COLO668 (cell line): ENCODE measurements around the gene CACNG8.

ENCODE experiments used
- DNase-seq: peaks from one replicate; lab custom pipeline; 2025; ENCODE audit not compliant: unreplicated experiment; lab: John Stamatoyannopoulos, UW

The CACNG8 gene

DNA sequence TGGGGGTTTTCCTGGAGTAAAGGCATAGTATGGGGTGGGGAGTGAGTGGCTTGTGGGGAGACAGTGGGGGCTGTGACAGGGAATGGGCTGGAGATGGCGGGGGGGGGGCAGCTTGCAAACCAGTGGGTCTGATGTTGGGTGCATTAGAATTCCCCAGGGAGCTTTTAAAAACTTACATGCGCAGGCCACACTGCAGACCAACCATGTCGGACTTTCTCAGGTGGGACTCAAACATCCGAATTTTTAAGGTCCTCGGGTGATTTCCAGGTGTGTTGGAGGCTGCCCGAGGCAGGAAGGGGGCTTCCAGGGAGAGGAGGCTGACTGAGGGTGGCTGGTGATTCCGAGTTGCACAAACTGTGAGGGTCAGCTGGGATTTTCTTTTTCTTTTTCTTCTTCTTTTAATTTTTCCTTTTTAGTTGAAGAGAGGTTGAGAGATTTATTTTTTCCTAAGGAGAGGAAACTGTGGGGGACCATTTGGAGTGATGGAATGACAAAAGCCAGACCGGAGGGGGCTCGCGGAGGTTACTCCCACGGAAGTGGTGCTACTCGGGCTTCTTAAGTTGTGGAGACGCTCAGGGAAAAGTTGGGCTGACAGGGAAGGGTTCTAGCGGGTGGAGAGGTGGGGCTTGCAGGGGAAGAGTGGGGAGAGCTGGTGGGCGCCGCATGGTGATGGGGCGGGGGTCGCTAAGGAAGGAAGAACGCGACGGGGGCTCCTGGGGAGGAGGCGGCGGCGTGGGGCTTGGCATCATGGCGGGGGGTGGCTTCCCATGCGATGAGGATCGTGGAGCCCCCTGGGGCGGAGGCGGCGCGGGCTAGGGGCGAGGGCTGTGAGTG lies 997 bp upstream of the CACNG8 start:
- no peak for DNase-seq

DNA sequence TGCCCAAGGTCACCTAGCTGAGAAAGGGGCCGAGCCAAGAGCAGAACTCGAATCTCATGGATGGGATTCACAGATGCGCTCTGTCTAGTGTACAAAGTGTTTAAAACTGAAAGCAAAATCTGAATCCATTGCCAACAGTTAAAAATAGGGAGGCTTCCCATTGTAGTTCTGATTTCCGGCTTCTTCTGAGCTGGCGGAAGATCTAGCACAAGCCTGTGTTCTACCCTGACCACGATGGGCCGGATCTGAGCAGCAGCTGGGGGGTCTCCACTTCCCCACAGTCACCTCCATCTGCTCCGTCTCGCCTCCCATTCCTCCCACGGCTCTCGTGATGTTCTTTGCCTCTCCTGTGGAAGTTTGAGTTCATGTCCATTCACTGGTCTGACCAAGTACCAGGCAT lies 2.4 kb downstream of the CACNG8 start:
- DNase-seq, result no peak

DNA sequence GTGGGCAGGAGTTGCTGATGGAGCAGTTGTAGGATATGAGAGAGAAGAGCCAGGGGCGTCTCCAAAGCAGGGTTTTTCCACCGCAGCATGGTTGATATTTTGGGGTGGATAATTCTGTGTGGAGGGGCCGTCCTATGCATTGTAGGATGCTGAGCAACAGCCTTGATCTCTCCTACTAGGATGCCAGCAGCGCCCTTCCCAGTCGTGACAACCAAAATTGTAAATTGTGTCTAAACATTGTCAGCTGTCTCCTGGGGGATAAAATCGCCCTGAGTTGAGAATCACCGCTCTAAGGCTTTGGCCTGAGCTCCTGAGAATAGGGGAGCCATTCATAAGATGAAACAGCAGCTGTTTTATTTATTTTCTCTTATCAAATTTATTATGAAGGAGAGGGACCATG lies 4.2 kb downstream of the CACNG8 start:
- no peak for DNase-seq

DNA sequence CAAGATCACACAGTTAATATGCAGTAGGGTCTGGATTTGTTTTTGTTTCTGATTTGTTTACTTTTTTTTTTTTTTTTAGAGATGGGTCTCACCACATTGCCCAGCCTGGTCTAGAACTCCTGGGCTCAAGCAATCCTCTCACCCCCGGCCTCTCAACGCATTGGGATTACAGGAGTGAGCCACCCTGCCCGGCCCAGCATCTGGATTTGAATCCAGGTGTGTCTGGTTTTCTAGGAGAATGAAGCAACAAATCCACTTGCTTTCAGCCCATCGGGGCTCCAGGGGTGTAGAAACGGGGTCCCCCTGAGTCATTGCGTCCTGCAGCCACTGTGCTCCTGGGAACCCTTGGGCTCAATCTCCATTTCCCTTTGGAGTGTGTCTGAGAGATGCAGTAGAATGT lies 6.6 kb downstream of the CACNG8 start:
- DNase-seq, result no peak

DNA sequence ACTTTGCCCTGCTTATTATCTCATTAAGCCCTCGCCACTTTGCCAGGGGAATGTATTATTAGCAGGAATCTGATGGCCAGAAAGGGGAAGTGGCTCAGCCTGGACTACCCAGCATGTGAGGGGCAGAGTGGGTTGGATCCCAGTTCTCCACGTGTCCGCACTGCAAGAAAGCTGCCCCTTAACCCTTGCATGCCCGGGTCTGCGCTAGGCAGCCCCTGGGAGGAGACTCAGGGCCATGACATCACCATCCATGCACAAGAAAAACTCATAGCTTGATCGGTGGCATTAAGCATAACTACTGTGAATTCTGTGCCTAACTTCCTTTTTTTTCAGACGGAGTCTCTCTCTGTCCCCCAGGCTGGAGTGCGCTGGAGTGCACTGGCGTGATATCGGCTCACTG lies 8.9 kb downstream of the CACNG8 start:
- DNase-seq, result no peak

DNA sequence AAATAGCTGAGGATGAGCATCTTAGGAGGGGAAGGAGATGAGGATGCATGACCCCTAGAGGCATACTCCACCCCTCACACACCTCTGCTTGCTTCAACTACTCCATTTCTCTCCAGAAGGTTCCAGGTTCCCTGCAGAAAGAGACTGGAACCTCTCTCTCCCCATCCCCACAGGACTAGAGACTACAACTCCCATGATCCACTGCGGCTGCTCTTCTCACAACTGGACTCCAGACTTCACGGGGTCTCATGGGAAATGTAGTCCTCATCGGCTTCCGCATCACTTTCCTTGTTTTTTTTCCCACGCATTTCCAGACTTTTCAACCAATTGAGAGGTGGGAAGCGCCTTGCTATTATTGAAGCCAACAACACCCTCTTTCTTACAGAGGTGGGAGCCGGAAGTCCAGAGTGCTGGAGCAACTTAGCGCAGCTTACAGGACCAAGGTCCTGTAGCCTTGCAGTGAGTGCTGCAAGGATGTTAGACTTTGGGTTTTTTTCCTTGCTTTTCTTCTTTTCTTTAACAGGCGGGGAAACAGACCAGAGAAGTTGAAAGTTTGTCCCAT lies 14.8 kb downstream of the CACNG8 start:
- DNase-seq, result peak; percentile 60

DNA sequence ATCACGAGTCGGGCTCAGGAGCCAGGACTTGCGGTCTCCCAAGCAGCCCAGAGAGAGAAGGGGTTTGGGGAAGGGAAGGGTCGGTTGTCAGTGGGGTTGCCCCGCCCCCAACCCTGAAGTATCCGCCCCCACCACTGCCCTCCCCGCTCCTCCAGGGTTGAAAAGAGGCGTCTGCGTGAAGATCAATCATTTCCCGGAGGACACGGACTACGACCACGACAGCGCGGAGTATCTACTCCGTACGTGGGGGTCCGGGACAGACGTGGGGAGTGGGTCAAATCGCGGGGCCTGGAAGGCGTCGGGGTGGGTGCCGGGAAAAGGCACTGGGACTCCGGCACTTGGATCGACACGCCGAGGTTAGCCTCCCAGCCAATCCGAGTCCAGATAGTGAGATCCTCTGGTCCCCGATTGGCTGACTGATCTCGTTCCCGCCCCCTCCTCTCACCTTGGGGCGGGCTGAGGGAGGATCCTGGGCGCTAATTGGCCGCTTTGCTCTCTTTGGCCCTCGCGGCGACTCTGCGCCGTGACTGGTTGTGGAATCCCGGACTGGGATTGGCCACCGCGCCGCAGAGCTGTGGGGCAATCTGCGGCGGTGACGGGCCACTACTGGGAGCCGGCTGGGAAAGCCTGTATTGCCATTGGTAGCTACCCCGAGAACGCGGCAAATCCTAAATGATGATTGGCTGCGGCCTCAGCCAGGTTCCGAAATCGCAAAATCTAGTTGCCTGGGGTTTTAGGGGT lies 15.4 kb downstream of the CACNG8 start:
- DNase-seq, result no peak

DNA sequence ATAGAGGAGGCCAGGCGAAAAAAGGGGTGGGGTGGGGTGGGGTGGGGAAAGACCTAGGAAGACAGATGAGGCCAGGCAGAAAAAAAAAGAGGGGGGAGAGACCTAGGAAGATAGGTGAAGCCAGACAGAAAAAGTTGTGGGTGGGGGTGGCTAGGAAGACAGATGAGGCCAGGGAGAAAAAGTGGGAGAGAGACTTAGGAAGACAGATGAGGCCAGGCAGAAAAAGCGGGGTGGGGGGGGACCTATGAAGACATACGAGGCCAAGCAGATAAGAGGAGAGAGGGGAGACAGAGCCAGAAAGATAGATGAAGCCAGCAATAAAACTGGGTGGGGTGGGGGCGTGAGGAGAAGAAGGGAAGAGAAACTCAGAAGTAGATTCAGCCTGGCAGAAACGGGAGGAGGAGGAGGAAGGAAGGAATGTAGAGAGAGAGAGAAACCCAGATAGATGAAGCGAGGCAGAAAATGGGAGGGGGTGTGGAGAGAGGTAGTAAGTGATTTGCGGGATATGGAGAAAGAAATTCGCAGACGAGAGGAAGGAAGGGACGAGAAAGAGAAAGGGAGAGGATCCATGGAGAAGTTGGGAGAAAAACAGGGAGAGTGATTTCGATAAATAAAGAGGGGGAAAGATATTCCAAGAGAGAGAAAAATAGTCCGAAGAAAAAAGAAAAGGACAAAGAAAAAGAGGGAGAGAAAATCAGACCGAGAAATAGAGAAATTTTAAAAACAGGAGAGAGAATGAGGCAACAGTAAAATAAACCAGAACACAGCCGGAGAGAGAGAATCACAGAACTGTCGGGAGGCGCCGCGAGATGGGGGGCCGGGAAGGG lies 16.5 kb downstream of the CACNG8 start:
- no peak for DNase-seq

DNA sequence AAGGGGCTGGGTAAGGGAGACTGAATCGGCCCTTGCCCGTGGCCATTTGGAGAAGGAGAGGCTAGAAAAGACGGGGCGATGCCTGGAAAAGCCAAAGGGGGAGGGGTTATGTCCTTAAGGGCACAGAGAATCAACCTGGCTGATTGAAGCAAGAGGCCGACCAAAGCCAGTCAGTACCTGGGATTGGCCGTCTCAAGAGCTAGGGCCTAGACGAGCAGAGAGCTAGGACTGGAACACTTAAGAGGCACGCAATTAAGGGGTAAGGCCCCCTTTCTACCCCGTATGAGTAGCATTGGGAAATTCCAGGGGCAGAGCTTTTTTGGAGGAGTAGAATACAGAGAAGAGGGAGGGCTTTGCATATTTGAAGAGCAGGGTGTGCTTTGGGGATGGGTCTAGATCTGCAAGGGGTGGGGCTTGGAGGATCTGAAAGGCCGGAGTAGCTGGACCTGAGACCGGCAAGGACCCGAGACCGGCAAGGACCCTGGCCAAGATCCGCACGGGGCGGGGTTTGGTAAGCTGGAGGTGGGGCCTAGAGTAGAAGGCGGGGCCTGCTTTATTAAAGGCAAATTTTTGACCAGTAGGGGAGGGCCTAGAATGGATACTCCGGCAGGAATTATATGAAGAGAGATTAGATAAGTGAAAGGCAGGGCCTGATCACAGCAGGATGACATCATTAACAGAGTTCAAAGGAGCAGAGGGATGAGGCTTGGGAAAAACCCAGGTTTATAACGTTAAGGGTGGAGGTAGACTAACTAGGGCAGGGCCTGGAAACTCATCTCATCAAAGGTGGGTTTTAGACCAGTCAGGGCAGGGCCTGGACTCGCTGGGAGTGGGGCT lies 18.0 kb downstream of the CACNG8 start:
- no peak for DNase-seq

DNA sequence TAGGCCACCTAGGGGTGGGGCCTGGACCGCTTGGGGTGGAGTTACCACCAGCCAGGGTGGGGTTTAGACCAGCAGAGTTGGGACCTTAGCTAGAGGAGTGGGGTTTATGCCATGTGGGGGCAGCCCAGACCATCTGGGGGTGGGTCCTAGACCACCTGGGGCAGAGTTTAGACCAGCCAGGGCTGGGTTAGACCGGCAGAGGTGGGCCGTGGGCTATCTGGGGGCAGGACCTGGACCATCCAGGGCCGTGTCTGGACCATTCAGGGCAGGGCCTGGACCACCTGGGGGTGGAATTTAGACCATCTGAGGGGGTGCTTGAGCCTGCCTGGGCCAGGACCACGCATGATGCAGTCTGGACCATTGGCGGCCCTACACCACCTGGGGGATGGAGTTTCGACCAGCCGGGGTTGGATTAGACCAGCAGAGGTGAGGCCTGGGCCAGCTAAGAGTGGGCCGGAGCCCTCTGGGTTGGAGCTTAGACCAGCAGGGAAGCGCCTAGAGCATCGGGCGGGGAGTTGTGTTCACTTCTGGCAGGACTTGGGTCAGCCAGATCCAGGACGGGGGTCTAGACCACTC lies 18.7 kb downstream of the CACNG8 start:
- no peak for DNase-seq

DNA sequence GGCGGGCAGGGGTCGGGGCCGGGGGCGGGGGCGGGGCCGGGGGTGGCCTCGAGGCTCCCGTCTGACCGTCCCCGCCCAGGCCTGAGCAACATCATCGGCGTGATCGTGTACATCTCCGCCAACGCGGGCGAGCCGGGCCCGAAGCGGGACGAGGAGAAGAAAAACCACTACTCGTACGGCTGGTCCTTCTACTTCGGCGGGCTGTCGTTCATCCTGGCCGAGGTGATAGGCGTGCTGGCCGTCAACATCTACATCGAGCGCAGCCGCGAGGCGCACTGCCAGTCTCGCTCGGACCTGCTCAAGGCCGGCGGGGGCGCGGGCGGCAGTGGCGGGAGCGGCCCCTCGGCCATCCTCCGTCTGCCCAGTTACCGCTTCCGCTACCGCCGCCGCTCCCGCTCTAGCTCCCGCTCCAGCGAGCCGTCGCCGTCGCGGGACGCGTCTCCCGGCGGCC lies 19.3 kb downstream of the CACNG8 start:
- no peak for DNase-seq

DNA sequence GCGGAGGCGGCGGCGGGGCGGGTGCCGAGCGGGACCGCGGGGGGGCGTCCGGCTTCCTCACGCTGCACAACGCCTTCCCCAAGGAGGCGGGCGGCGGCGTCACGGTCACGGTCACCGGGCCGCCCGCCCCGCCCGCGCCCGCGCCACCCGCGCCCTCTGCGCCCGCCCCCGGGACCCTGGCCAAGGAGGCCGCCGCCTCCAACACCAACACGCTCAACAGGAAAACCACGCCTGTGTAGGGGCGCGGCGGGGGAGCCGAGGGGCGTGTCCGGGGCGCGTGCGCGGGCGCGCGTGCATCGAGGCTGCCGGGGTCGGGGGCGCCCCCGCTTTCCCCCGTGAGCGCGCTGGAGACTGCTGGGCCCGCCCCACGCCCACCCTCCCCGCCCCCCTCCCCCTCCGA lies 19.9 kb downstream of the CACNG8 start:
- DNase-seq, result no peak

DNA sequence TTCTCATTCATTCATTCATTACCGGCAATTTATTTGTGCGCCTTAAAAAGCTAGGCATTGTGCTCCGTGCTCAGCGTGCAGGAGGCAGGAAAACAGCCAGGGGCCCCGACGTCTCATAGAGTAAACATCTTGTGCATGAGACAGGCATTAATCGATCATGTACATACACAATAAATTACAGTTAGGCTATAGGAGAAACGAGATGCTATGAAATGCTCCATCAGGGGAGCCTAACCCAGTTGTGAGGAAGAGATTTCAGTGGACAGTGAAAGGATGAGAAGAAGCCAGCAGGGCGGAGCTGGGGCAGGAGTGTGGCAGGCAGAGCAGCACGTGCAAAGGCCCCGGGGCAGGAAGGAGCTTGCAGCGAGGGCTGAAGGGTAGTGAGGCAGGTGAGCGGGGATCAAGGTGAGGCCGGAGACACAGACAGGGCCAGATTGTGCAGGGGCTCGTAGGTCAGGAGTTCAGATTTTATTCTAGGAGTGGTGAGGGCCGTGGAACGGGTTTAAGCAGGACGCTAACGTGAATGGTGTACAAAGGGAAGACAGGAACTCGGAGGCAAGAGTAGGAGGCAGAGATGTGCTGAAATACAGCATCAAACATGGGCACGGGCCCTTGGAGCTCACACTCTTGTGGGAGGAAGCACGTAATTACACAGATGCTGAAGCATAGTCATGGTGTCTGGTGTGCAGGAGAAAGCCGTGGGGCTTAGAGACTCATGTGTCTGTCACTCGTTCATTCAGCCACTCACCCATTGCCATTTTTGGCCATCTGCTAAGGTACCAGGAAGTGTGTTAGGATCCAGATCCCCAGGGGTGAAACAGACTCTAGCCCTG lies 20.9 kb downstream of the CACNG8 start:
- DNase-seq, result no peak

DNA sequence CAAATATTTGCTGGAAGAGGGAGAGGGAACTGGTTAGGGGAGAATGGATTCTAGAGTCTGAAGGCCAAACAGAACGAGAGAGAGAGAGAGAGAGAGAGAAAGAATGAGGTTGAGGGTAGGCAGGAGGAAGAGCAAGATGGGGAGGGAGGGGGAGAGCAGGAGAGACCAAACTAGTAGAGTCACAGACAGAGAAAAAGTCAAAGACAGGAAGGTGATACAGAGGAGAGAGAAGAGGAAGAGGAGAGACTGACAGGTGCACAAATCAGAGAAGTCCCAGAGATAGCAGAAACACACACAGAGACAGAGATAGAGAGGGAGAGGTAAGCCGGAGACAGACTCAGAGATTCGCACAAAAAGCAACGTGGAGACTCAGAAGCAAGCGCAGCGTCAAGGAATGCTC lies 23.1 kb downstream of the CACNG8 start:
- DNase-seq, result no peak

DNA sequence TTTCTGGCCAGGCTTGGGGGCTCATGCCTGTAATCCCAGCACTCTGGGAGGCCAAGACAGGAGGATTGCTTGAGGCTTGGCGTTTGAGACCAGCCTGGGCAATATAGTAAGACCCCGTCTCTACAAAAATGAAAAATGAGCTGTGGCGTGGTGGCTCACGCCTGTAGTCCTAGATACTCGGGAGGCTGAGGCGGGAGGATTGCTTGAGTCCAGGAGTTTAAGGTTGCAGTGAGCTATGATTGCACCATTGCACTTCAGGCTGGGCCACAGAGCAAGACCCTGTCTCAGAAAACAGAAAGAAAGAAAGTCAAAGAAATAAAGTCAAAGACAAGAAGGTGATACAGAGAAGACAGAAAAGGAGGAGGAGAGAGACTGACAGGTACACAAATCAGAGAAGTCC lies 26.2 kb downstream of the CACNG8 start:
- no peak for DNase-seq

DNA sequence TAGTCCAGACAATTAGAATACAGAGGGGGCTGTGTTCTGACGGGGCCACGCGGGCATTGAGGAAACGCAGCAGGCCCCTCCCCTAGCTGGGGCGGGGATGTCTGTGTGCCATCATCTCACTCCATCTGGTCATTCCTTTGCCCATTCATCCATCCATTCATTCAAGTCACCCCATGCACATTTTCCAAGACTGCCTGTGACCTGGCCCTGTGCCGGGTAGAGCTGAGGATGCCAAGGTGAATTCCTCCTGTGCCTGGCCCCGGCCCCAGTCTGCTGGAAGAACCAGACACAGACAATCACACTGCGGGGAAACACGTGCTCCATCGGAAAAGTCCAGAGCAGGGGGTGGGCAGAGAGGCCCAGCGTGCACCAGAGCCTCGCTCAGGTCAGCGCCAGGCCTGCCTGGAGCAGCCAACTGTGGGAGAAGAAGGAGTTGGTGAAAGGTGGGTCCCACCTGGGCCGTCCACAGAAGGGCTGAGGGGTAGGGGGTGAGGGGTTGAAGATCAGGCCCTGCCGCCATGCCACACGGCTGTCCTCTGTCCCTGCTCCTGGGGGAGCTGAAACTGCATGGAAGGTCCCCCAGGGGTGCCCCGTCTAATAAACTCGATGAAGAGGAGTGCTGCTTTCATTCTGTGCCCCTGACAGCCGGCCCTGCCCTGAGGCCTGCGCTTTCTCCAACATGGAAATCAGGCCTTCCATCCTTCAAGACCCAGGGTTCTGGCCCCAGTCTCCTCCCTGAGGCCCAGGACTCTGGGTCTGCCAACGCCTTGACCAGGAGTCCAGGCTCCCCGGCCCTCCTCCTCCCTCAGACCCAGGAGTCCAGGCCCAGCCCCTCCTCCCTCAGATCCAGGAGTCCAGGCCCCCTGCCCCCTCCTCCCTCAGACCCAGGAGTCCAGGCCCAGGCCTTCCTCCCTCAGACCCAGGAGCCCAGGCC lies 27.1 kb downstream of the CACNG8 start:
- no peak for DNase-seq

DNA sequence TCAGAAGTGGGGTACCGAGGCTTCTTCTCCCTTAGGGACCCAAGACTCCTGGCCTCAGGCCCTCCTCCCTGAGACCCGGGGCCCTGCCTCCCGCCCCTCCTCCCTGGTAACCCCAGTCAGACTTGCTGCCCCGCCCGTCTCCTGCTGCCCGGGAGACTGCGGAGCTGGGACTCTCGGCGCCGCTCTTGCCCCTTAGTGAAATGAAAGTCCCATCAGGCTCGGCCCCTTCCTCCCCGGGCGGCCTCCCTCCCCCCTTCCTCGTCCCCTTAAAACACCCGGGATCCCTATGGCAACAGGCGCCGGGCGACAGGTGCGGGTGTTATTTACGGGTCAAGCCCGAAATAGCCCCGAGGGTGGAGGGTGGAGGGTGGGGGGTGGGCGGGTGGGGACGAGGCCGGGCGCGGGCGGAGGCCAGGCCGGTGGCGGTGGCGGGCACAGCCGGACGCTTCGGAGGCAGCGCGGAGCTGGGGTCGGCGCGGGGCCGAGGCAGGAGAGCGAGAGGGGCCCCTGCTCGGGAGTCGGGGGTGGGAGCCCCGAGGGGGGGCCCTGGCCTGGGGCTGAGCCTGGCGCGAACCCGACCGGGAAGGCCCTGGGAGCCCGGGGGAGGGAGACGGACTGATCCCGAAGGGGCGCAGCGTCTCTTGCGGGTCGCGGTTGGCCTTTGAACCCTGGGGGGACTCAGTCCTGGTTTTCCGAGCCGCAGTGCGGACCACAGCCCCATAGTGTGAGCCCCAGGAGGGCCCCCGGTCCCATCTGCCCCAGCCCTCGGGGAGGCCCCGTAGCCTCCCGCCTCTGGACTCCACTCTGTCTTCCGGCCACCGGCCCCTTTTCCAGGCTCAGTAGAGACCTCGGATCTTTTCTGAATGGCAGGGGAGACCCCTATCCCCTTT lies 28.7 kb downstream of the CACNG8 start, which contains the start of gene CACNG6:
Gene CACNG6, plus strand, starts transcription at position 414 of the 890 bp plus-strand sequence. CDS start 1,241 bp downstream, outside the sequence.
- DNase-seq, result peak; percentile 13
